GM18526 (cell line): ENCODE measurements around the gene FER.

Source experiments
- POLR2A ChIP-seq: IDR thresholded peaks from 3 replicates; pipeline ENCODE4 v1.6.1; 2011; ENCODE audit not compliant: insufficient read length; ENCODE audit errors: extremely low read depth

The FER gene

DNA sequence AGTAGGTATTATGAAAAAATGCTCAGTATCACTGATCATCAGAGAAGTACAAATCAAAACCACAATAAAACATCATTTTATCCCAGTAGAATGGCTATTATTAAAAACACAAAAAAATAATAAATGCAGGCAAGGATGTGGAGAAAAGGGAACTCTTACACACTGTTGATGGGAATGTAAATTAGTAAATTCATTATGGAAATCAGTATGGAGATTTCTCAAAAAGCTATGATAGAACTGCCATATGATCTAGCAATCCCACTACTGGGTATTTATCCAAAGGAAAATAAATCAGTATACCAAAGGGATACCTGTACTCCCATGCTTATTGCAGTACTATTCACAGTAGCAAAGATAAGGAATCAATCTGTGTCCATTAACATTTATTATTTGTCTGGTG, 209.6 kb downstream of the FER start:
- no peak for TF ChIP-seq POLR2A

DNA sequence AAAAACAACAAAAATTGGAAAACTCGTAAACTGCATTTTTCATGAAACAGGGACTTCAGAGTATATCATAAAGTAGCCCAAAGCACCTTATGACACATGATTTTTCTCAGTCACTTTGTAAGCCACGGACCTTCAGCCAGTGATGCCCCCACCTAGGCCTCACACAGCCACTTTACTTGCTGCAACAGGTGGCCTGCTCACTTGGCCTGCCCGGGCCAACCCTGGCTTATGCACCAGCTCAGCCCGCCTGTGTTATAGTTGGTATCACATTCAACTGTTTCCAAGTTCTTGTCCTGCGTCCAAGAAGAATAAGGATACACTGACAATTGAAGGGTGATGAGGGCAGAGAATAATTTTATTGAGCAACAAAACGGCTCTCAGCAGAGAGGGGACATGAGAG, 219.2 kb downstream of the FER start:
- TF ChIP-seq POLR2A, result no peak

GRCh38 chr5:108974594-108974993, 226.9 kb downstream of the FER start:
- TF ChIP-seq POLR2A, result no peak

- TF ChIP-seq POLR2A, result no peak
These were observed 228.0 kb downstream of the FER start for GRCh38 chr5:108975697-108976096.

DNA sequence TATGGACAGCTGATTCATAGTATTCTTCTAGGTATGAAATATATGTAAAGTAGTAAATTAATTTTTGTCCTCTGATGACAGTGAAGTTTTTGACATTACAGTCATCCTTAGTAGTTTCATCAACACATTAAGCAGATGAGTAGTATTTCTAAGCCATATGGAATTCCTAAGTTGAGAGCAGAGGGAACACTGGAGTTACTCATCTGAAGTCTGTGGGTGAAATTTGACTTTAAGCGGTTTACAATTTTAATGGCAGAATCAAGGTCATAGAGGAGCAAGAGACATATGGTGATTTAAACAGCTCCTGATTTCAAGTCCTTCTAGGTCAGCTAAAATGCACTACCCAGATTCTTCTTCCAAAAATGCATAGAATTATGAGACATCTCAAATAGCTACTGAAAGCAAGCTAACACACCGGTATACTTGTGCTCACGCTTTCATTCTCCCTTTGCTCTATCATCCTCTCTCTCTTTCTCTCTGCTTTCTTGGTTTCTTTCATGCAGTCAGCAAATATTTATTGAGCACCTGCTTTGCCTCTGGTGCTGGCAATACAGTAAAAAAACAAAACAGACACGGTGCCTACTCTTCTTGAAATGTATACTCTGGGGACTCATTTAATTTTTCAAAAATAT, 235.9 kb downstream of the FER start:
- no peak for TF ChIP-seq POLR2A

- no peak for TF ChIP-seq POLR2A
These were observed 242.2 kb downstream of the FER start for GRCh38 chr5:108989761-108990392.

DNA sequence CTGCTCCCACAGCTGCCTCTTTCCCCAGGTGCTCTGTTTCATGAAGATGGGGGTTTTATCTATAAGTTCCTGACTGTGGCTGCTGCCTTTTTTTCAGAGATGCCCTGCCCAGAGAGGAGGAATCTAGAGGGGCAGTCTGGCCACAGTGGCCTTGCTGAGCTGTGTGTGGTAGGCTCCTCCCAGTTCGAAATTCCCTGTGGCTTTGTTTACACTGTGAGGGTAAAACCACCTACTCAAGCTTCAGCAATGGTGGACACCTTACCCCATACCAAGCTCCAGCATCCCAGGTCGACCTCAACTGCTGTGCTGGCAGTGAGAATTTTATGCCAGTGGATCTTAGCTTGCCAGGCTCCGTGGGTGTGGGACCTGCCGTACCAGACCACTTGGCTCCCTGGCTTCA, 250.0 kb downstream of the FER start:
- TF ChIP-seq POLR2A, result no peak

GRCh38 chr5:108998216-108998615, 250.5 kb downstream of the FER start:
- no peak for TF ChIP-seq POLR2A

DNA sequence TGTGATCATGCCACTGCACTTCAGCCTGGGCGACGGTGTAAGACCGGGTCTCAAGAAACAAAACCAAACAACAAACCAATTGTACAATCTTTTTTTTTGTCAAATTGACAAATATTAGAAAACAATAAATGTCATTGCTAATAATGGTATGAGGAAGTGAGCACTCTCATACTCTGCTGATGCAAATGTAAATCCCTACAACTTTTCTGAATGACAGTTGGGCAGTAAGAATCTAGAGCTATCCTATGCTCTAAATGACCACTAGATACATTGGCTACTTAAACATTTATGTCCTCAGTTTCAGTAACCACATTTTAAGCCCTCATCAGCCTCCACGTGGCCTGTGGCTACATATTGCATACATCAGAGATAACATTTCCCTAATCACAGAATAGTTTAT, 256.2 kb downstream of the FER start:
- no peak for TF ChIP-seq POLR2A

DNA sequence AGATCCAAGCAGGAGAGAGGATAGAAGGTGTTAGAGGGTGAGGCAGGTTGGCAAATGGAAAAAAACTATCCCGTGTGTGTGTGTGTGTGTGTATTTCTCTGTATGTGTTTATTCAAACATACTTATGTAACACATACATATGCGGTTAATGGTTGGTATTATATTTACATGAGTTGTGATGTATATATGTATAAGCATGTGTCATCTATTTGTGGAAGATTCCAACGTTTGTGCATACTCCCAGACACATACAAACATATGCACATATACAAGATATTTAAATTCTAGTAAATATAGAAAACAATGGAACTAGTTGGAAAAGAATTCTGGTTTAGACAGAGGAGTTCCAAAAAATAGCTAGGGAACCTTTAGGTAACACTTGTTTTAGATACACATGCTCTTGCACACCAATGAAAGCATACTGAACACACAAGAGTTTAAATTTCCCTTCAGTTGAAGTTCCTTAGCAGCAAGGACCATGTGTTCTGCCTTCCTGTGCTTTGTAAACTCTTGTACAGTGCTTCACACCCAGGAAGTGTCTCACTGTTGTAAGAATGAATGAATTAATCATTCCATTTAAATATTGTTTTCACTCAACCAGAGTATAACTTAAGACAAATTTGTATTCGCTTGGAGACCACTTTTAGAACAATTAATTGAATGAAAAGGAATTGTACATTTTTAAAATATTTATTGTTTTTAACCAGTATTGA, 257.8 kb downstream of the FER start:
- no peak for TF ChIP-seq POLR2A

GRCh38 chr5:109006129-109006528, 258.4 kb downstream of the FER start:
- TF ChIP-seq POLR2A, result no peak

DNA sequence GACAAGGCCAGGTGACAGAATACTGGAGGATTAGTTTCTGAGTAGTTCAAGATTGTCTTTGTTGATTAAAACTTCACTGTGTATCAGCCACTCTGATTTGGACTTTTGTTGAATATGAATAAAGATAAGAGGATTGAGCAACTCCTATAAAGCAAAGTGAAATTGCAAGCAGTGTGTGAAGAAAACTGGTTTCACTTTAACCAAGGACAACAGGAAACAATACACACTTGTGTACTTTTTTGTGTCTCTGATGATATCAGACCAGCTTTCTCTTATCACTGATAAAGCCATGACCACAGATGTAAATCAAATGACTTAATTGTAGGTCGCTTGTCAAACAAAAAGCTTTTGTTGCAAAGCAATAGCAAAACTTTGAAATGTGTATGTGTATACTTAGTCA, 268.6 kb downstream of the FER start:
- TF ChIP-seq POLR2A, result no peak

DNA sequence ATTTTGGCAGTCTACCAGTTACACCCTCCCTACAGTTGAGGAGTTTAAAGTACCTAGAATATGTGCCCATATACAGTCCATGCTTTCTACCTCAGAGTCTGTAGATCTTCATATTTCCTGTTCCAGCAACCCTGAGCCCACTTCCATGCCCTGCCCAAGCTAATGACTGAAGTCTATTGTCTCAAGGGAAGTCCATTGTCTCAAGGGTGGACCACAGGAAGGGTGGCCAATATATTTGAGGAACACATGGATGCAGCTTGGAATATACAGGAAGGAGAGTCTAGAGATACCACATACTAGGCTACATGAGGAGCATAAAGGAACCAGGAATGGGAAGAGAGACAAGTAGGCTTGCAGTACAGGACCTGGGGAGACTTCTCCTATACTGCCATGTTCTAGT, 274.4 kb downstream of the FER start:
- no peak for TF ChIP-seq POLR2A

GRCh38 chr5:109027983-109028607, 280.4 kb downstream of the FER start:
- no peak for TF ChIP-seq POLR2A

GRCh38 chr5:109028608-109029299, 281.1 kb downstream of the FER start:
- TF ChIP-seq POLR2A, result no peak
